GM18951 (cell line): ENCODE measurements around the gene MAN1C1.
"Not testable (repeated sequence)": the region's sequence is repeated elsewhere in the genome, so short reads cannot be mapped to it uniquely, and the experiment has no call there.

Experiments
- POLR2A ChIP-seq: IDR thresholded peaks from 4 replicates; pipeline ENCODE4 v1.6.1; 2011; ENCODE audit warnings: mild to moderate bottlenecking; ENCODE audit not compliant: insufficient read length, insufficient read depth; ENCODE audit errors: extremely low read depth
- in situ Hi-C: fragments of 300-500 bp; cut with MboI; formaldehyde crosslinking; loops from one replicate; pipeline ENCODE4 v1.12.0; 2022; ENCODE audit warnings: low sequenced_read_pairs, mixed read lengths, inconsistent platforms; ENCODE audit not compliant: unreplicated experiment

MAN1C1 gene

DNA sequence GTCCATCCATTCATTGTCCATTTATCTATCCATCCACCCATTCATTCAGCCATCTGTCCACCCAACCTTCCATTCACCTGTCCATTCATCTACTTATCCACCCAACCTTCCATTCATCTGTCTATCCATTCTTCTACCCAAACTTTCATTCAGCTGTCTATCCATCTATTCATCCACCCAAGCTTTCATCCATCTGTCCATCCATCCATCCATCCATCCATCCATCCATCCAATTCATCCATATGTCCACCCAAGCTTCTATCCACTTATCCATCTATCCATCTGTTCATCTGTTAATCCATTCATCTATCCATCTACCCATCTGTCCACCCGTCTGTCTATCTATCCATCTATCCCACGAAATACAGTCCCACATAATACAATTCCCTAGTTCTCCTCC is 21.6 kb upstream of the MAN1C1 start:
- TF ChIP-seq POLR2A, result no peak
- in situ Hi-C loops, result no loop called here

DNA sequence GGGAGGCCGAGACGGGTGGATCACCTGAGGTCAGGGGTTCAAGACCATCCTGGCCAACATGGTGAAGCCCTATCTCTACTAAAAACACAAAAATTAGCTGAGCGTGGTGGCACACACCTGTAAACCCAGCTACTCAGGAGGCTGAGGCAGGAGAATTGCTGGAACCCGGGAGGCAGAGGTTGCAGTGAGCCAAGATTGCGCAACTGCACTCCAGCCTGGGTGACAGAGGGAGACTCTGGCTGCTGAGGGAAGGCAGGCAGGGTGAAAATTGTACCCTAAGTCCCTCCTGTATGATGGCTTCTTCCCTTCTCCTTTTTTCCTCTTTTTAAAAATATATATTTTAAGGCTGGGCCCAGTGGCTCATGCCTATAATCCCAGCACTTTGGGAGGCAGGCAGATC is 19.9 kb upstream of the MAN1C1 start:
- in situ Hi-C loops, result not testable (repeated sequence)

DNA sequence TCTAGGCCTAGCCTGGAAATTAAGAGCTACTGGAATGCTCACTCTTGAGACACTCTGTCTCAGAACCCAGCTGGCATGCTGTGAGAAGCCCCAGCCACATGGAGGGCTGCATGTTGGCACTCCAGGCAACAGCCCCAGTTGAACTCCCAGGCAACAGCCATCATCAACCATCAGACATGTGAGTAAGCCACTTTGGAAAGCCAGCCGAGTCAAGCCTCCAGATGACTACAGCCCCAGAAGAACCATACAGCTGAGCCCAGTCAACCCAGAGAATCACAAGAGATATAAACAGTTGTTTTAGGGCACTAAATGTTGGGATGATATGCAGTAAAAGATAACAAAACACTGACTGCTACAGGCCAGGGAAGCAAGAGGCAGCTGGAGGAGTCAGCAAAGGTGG is 17.7 kb upstream of the MAN1C1 start:
- in situ Hi-C loops, result no loop called here
- TF ChIP-seq POLR2A, result no peak

GRCh38 chr1:25599969-25600610 is 16.5 kb upstream of the MAN1C1 start:
- in situ Hi-C loops, result no loop called here
- TF ChIP-seq POLR2A, result no peak

GRCh38 chr1:25600971-25601699 is 15.5 kb upstream of the MAN1C1 start:
- in situ Hi-C loops, result not testable (repeated sequence)

DNA sequence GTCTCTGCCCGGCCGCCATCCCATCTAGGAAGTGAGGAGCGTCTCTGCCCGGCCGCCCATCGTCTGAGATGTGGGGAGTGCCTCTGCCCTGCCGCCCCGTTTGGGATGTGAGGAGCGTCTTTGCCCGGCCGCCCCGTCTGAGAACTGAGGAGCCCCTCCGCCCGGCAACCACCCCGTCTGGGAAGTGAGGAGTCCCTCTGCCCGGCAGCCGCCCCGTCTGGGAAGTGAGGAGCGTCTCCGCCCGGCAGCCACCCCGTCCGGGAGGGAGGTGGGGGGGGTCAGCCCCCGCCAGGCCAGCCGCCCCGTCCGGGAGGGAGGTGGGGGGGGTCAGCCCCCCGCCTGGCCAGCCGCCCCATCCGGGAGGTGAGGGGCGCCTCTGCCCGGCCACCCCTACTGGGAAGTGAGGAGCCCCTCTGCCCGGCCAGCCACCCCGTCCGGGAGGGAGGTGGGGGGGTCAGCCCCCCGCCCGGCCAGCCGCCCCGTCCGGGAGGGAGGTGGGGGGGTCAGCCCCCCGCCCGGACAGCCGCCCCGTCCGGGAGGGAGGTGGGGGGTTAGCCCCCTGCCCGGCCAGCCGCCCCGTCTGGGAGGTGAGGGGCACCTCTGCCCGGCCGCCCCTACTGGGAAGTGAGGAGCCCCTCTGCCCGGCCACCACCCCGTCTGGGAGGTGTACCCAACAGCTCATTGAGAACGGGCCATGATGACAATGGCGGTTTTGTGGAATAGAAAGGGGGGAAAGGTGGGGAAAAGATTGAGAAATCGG is 12.6 kb upstream of the MAN1C1 start:
- in situ Hi-C loops, result not testable (repeated sequence)

- in situ Hi-C loops, result no loop called here
- TF ChIP-seq POLR2A, result no peak
Observed at GRCh38 chr1:25607123-25607522, 9.5 kb upstream of the MAN1C1 start.

- in situ Hi-C loops, result no loop called here
- no peak for TF ChIP-seq POLR2A
Observed at GRCh38 chr1:25608488-25609178, 8.0 kb upstream of the MAN1C1 start.

GRCh38 chr1:25609921-25610320 is 6.7 kb upstream of the MAN1C1 start:
- in situ Hi-C loops, result no loop called here
- TF ChIP-seq POLR2A, result no peak

DNA sequence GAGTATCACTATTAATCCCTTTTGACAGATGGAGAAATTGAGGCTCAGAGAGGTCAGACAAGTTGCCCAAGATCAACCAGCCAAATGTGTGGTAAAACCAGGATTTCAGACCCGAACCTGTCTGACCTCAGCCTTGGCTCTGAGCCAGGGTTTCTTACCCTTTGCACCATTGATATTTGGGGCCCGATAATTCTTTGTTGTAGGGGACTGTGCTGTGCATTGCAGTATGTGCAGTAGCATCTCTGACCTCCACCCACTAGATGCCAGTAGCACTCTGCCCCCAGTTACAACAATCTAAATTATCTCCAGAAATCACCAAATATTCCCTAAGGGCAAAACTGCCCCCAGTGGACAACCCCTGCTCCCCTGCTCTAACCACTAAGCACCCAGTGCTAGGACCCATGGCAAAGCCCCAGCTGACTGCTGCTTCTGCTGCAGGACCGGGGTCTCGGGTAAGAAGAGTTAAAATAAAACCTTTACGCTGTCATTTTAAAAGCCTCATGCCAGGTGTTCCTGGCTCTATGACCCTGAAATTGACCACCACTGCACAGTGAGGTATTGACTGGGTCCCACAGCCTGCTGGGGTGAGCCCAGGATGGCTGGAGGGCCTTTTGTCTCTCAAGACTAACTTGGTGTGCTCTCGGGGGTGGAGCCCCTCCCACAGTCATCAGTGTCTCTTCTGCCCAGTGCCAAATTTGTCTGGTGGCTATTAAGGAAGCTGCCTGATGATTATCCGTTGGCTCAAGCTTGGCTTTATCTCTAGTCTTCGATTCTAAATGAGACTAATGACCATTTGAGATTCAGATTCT is 5.6 kb upstream of the MAN1C1 start:
- TF ChIP-seq POLR2A, result no peak
- in situ Hi-C loops, result no loop called here

DNA sequence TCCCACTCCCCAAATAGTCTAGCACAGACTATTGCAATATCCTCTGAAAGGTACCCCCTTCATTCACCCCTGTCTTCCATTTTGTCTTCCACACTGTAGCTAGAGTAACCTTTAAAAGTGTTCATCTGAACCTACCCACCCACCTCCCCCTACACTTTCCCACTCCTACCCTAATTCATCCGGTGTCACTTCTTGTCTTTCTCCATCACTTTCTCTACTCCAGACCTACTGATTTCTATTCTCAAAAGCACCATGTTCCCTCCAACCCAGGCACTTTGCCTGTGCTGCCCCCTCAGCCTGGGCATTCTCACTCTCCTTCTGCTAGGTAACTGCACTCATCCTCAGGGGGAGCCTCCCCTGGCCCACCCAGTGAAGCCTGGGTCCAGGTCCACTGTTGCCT is 4.7 kb upstream of the MAN1C1 start:
- in situ Hi-C loops, result no loop called here
- TF ChIP-seq POLR2A, result no peak

DNA sequence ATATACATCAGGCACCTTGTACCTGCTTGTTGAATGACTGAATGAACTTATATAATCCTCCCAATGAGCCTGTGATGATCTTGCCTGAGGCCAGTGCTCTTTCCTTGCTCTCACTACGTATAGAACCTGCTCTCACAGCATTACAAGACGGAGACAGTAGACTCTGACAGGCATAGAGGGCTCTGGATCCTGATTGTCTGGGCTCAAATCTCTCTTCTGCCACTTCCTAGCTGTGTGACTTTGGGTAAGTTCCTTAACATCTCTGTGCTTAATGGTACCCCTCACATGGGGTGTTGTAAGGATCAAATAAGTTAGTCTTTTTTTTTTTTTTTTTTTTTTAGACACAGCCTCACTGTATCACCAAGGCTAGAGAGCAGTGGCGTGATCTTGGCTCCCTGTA is 4.2 kb upstream of the MAN1C1 start:
- TF ChIP-seq POLR2A, result no peak
- in situ Hi-C loops, result no loop called here

DNA sequence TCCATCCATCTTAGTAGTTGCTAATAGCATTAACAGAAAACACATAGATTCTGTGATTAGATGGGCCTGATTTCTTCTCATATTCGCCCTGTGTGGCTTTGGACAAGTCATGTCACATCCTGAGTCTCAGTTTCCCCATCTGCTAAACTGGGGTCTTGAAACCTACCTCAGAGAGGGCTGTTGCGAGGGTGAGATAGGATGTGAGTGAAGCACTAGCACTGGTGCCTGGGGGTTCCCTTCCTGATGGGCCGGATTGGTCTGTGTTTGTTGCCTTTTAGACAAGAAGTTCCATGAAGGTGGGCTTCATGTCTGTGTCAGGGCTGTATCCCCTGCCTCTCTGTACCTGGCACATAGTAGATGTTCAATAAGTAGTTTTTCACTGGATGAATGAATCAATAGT is 3.5 kb upstream of the MAN1C1 start:
- no peak for TF ChIP-seq POLR2A
- in situ Hi-C loops, result no loop called here
